HG02571 (cell line): ENCODE measurements around the gene KCNQ1.

Experiments used
- ATAC-seq: cut with Tn5 transposase; IDR thresholded peaks from one replicate; pipeline ENCODE4 v1.9.1; 2021; ENCODE audit warnings: mild to moderate bottlenecking, moderate library complexity; ENCODE audit not compliant: unreplicated experiment

Gene KCNQ1

GRCh38 chr11:2751523-2752203 lies 306.9 kb downstream of the KCNQ1 start:
- ATAC-seq, result no peak

GRCh38 chr11:2752204-2752770 lies 307.5 kb downstream of the KCNQ1 start:
- no peak for ATAC-seq

GRCh38 chr11:2752923-2753322 lies 308.1 kb downstream of the KCNQ1 start:
- no peak for ATAC-seq

- no peak for ATAC-seq
These were observed 309.2 kb downstream of the KCNQ1 start for GRCh38 chr11:2754008-2754407.

- no peak for ATAC-seq
These were observed 310.3 kb downstream of the KCNQ1 start for GRCh38 chr11:2755071-2755470.

- ATAC-seq, result no peak
These were observed 313.9 kb downstream of the KCNQ1 start for GRCh38 chr11:2758751-2759150.

GRCh38 chr11:2759228-2760195 lies 314.7 kb downstream of the KCNQ1 start:
- no peak for ATAC-seq

GRCh38 chr11:2760196-2760871 lies 315.5 kb downstream of the KCNQ1 start:
- no peak for ATAC-seq

- no peak for ATAC-seq
These were observed 316.6 kb downstream of the KCNQ1 start for GRCh38 chr11:2761131-2762030.

- ATAC-seq, result no peak
These were observed 317.2 kb downstream of the KCNQ1 start for GRCh38 chr11:2762031-2762380.

- ATAC-seq, result no peak
These were observed 317.6 kb downstream of the KCNQ1 start for GRCh38 chr11:2762451-2762850.

GRCh38 chr11:2763984-2764383 lies 319.2 kb downstream of the KCNQ1 start:
- ATAC-seq, result no peak

GRCh38 chr11:2765491-2765890 lies 320.7 kb downstream of the KCNQ1 start:
- no peak for ATAC-seq

- ATAC-seq, result no peak
These were observed 321.4 kb downstream of the KCNQ1 start for GRCh38 chr11:2766166-2766565.

GRCh38 chr11:2767071-2767470 lies 322.3 kb downstream of the KCNQ1 start:
- no peak for ATAC-seq

- no peak for ATAC-seq
These were observed 323.0 kb downstream of the KCNQ1 start for GRCh38 chr11:2767801-2768200.

- no peak for ATAC-seq
These were observed 323.9 kb downstream of the KCNQ1 start for GRCh38 chr11:2768471-2769408.

- ATAC-seq, result no peak
These were observed 324.7 kb downstream of the KCNQ1 start for GRCh38 chr11:2769409-2770095.
